RPMI7951 (cell line): ENCODE data around the gene RYR1. TPM values are rescaled to one million over a fixed set of nuclear protein-coding genes. Genes with fewer than 3 reads are reported as not detected.
A peak's percentile ranks its signal among the peaks of the same experiment; 100 is the strongest.
"Not testable (repeated sequence)": the region's sequence is repeated elsewhere in the genome, so short reads cannot be mapped to it uniquely, and the experiment has no call there.

Experiments used
- DNase-seq: peaks from one replicate; pipeline ENCODE4 v3.0.0-alpha.2; 2012; ENCODE audit warnings: low read depth
- total RNA-seq: library from RNA; depleted of rRNA; stranded (reverse); fragments of >200 nt; shearing (Covaris generic); gene quantifications from 2 replicates; pipeline ENCODE4 v1.2.3, GENCODE V29; 2014

The RYR1 gene
- total RNA-seq, 1 experiment from 2014 or later = not detected

GRCh38 chr19:38425810-38426466 is 7.6 kb upstream of the RYR1 start, which contains the start of gene RASGRP4:
RASGRP4 (minus strand) TSS chr19:38426219; CDS start chr19:38426091, 128 bp downstream.
- DNase-seq = no peak

- not testable (repeated sequence) for DNase-seq
These were observed 6.3 kb upstream of the RYR1 start for GRCh38 chr19:38427035-38427677.

GRCh38 chr19:38429055-38429810 is 4.3 kb upstream of the RYR1 start:
- peak; percentile 44 for DNase-seq

- no peak for DNase-seq
These were observed 3.7 kb upstream of the RYR1 start for GRCh38 chr19:38429811-38430156.

- DNase-seq = no peak
These were observed 2.6 kb upstream of the RYR1 start for GRCh38 chr19:38430931-38431330.

- no peak for DNase-seq
These were observed 1.1 kb downstream of the RYR1 start for GRCh38 chr19:38434549-38435051.

- no peak for DNase-seq
These were observed 3.8 kb downstream of the RYR1 start for GRCh38 chr19:38437295-38437694.

GRCh38 chr19:38437917-38438316 is 4.4 kb downstream of the RYR1 start:
- no peak for DNase-seq

GRCh38 chr19:38440592-38440991 is 7.1 kb downstream of the RYR1 start:
- no peak for DNase-seq

GRCh38 chr19:38441657-38442348 is 8.3 kb downstream of the RYR1 start:
- no peak for DNase-seq

- no peak for DNase-seq
These were observed 9.2 kb downstream of the RYR1 start for GRCh38 chr19:38442736-38443135.

- no peak for DNase-seq
These were observed 10.0 kb downstream of the RYR1 start for GRCh38 chr19:38443458-38443999.

GRCh38 chr19:38444026-38444425 is 10.5 kb downstream of the RYR1 start:
- DNase-seq = no peak

- no peak for DNase-seq
These were observed 11.9 kb downstream of the RYR1 start for GRCh38 chr19:38445362-38445761.

GRCh38 chr19:38448225-38448624 is 14.7 kb downstream of the RYR1 start:
- no peak for DNase-seq

GRCh38 chr19:38449518-38449917 is 16.0 kb downstream of the RYR1 start:
- no peak for DNase-seq

- DNase-seq = no peak
These were observed 17.5 kb downstream of the RYR1 start for GRCh38 chr19:38451036-38451435.

- DNase-seq = no peak
These were observed 18.1 kb downstream of the RYR1 start for GRCh38 chr19:38451629-38452028.

- DNase-seq = no peak
These were observed 19.2 kb downstream of the RYR1 start for GRCh38 chr19:38452430-38453366.

- DNase-seq = no peak
These were observed 20.1 kb downstream of the RYR1 start for GRCh38 chr19:38453596-38453995.

GRCh38 chr19:38455031-38455430 is 21.5 kb downstream of the RYR1 start:
- peak; percentile 27 for DNase-seq
